GM19463 (cell line): ENCODE measurements around the gene AKAP3.
A peak's percentile ranks its signal among the peaks of the same experiment; 100 is the strongest.

Experiments
- ATAC-seq: cut with Tn5 transposase; IDR thresholded peaks from one replicate; pipeline ENCODE4 v1.9.1; 2021; ENCODE audit warnings: mild to moderate bottlenecking, moderate library complexity; ENCODE audit not compliant: unreplicated experiment

AKAP3 gene

DNA sequence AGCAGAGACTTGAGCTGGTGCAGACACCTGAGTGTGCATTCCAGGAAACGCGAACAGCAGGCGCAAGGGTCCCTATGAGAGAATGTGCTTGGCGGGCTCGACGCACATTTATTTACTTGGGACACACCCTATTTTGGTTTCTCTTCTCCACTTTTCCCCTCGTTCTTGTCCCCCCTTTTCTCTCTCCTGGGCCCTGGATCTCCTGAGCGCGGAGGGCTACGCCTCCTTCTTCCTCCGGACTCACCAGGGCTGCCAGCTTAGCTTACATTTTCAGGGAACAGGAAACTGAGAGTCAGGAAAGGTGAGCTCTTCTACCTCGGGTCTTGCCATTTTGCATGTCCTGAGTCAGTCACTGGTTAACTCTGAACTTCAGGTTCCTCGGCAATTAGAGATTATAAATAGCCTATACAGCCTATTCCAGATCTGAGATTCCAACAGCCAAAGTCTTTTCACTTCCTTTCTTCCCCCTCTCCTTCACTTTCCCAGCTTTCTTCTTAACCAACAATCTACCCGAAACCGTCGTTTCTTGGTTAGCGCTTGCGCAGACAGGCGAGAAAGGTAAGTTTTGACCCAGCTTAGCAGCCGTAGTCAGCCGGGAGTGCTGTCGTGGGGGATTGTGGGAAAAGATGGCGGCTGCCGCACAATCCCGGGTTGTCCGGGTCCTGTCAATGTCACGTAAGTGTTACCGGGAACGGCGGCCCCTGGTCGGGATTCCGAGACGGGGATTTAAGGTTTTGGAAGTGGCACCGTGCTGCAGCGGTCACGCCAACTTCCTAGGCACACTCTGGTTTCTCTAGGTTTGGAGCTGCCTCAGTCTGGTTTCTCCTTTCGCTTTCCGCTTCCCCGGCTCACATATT lies at the start of gene AKAP3, which contains the start of gene NDUFA9:
AKAP3 (minus strand) TSS at position 551 of the 857 bp plus-strand sequence. CDS start 10,855 bp downstream, outside the sequence.
NDUFA9 (plus strand) TSS at position 614 of the 857 bp plus-strand sequence; CDS start at position 627, 13 bp downstream.
- ATAC-seq = peak; percentile 88

DNA sequence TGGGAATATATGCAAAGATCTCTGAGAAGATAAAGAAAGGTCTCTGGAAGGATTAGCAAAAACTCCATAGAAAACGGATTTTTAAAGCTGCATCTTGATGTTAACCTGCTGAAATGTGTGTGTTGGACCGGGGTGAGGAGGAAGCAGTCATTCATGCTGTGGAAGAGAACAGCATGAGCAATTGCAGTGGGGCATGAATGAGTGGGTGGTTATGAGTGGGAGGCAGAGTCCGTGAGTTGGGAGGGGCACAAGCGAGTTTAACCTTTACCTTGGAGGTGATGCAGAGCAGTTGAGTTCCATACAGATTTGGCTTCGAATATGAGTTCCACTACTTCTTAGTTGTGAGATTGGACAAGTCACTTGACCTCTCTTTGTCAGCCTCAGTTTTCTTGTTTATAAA lies 41.9 kb upstream of the AKAP3 start:
- no peak for ATAC-seq

GRCh38 chr12:4685317-4685716 lies 36.5 kb upstream of the AKAP3 start:
- ATAC-seq = no peak

DNA sequence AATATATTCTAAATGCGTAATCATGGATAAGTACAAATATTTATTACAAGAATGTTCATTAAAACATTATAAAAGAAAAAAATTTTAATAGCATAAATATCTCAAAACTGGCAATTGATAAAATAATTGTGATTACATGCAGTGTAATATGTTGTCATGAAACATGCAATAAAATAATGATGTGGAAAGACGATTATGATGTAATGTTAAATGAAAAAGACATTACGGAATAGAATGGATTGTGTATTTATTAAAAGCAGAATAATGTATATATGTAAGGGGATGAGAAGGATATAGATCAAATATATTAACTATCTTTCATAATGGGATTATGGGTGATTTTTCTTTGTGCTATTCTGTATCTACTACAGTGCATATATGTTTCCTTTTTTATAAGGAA lies 32.9 kb upstream of the AKAP3 start:
- ATAC-seq = no peak

GRCh38 chr12:4679711-4680110 lies 30.9 kb upstream of the AKAP3 start:
- no peak for ATAC-seq

DNA sequence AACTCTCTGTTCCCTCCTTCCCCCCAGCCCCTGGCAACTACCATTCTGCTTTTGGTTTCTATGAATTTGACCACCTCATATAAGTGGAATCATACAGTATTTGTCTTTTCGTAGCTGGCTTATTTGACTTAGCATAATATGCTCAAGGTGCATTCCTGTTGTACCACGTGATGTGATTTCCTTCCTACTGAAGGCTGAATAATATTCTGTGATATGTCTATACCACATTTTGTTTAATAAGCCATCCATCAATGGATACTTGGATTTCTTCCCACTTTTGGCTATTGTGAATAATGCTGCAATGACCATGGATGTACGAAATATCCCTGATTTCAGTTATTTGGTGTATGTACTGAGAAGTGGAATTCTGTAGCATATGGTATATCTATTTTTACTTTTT lies 16.4 kb upstream of the AKAP3 start:
- no peak for ATAC-seq

DNA sequence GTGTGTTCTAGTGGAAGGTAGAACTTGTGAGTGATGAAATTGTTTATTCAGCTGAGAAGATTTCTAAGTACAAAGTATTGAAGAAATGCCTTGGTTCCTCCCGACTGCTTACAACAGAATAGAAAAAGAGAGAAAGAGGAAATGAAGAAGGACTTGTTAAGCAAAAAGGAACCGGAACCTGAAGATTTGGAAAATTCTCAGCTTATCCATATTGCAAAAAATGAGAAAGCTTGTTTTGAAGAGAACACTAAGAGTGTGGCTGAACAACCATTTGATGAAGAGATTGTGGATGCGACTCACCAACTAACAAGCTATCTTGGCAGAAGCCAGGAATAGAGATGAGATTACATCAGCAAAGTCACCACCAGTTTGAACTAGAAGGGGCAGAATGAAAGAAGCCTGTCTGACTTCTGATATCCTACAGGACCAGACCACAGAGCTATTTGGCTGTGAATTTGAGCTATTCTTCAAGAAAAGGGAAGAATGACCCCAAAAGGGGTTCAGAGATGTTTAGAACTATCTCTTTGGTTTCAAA lies 15.2 kb upstream of the AKAP3 start:
- no peak for ATAC-seq

- ATAC-seq = no peak
These were observed 4.8 kb upstream of the AKAP3 start for GRCh38 chr12:4653691-4654090.

DNA sequence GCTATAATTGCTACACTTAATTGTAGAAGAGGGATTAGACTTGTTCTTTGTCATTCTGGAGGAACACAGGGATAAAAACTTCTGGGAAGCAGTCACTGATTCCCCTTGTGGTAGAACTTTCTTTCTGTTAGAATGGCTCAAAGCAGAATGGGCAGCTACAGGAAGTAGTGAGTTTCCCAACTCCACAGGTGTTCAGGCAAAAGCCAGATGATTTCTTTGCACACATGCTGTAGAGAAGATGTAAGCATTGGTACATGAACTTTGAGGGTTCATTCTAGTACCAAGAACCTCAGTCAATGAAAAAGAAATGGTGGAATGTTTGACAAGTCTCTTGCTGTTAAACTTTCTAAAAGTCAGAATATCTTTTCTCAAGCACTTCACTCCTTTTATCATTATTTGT lies 4.4 kb upstream of the AKAP3 start:
- ATAC-seq = no peak

- ATAC-seq = no peak
These were observed 459 bp upstream of the AKAP3 start for GRCh38 chr12:4649358-4649661.

DNA sequence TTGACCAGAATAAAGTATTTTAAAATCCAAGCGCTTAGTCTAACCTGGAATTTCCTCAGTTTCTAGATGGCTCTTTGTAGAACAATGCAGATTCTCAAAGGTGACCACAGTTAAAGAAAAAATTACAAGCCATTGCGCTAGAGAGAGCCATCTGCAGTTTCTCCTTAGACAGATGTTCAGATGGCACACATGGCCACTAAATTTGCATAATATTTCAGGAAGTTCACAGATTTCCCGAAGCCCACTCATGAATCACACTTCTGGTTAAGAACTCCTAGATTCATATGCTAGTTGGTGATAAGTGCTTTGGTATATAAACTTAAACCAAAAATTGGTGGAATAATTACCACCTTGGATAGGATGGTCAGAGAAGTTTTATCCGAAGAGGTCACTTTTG lies 749 bp downstream of the AKAP3 start:
- ATAC-seq = no peak

GRCh38 chr12:4645023-4645422 lies 3.8 kb downstream of the AKAP3 start:
- no peak for ATAC-seq

- peak; percentile 56 for ATAC-seq
These were observed 5.1 kb downstream of the AKAP3 start for GRCh38 chr12:4643747-4644146.

DNA sequence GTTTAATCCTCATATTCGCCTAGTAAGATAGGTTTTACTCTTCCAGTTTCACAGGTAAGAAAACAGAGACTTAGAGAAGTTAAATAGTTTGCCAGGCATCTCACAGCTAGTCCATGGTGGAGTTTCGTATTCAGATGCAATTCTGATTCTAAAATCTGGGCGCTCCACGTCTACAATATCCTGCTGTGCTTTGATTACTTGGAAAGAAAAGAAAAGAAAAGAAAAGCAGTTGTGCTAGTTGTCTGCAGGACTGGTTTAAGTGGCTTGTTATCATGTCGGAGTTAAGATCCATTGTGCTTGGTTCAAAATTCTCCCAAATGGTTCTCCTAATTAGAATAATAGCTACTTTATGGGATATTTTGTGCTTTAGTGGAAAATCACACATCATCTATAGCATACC lies 18.6 kb downstream of the AKAP3 start:
- ATAC-seq = no peak

GRCh38 chr12:4628406-4628805 lies 20.4 kb downstream of the AKAP3 start:
- no peak for ATAC-seq

DNA sequence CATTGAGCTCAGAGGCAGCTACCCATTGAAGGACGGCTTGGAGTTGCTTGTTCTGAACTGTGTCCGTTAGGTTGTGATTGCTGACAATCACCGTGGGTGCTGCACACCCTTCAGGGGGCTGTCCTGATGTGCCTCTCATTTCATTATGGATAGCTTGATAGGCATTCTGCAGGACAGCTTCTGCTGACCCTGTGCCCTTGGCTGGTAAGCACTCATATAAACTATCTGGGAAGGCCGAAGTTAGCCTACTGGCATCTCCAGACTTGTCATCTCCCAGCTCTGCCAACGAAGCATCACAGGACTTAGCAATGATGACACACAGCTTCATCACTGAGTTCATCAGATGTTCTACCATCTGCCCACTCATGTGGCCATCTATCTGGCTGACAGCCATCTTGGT lies 22.3 kb downstream of the AKAP3 start:
- ATAC-seq = no peak

- ATAC-seq = no peak
These were observed 27.3 kb downstream of the AKAP3 start for GRCh38 chr12:4621511-4621910.

- ATAC-seq = no peak
These were observed 33.2 kb downstream of the AKAP3 start for GRCh38 chr12:4615667-4616066.

GRCh38 chr12:4610481-4610880 lies 38.4 kb downstream of the AKAP3 start:
- ATAC-seq = no peak

GRCh38 chr12:4609071-4609470 lies 39.8 kb downstream of the AKAP3 start:
- ATAC-seq = no peak

DNA sequence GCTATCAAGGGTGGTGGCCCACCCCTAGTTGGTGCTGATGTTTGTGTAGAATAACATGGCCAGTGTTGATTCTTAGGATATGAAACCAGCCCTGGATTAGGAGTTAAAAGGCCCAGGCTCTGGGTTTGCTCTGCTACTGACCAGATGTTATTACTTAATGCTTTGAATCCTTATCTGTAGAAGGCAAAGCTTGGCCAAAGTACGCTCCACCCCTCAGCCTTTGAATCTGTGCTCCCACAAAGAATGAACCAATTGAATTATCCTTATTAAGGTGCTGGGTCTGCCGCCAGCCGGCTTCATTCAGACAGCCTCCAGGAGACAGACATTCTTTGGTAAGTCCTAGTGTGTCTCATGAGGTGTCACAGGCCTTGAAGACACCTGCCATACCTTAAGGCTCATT lies 41.8 kb downstream of the AKAP3 start:
- no peak for ATAC-seq

DNA sequence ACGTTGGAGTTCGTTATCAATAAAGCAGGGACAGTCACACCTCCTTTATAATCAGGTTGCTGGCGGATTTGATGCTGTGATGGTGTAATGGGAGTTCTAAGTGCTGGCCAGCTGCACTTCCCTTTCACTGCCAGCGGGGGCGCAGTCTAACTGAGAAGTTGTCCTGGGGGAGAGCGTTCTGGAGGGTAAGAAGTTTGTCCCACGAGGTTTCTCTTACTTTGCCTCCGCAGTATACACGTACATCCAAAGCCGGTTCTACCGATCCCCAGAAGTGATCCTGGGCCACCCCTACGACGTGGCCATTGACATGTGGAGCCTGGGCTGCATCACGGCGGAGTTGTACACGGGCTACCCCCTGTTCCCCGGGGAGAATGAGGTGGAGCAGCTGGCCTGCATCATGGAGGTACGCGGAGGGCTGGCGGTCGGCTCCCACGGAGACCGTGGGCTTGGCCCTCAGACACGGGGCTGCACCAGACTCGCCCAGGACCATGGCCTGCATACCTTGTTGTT lies 44.1 kb downstream of the AKAP3 start:
- ATAC-seq = peak; percentile 95
